SU-DHL-6 (cell line): ENCODE results near the gene SH2D4B.

Experiments used
- CTCF ChIP-seq: fragments of 200-600 bp; sonication (generic); IDR thresholded peaks from one replicate; pipeline ENCODE4 v1.5.1; 2017; ENCODE audit warnings: antibody characterized with exemption, mild to moderate bottlenecking, low read length, moderate library complexity; ENCODE audit not compliant: insufficient read depth, poor library complexity, severe bottlenecking
- EZH2phosphoT487 ChIP-seq: fragments of 200-600 bp; sonication (generic), shearing (Covaris generic); conservative IDR thresholded peaks from 2 replicates; pipeline ENCODE4 v1.6.1; 2018; ENCODE audit warnings: mild to moderate bottlenecking, antibody characterized with exemption, low read length, moderate library complexity, mixed read lengths

- TF ChIP-seq CTCF (no peak), EZH2phosphoT487 (no peak)
Observed at GRCh38 chr10:80694930-80695329, 157.2 kb downstream of the SH2D4B start.
